Measurements from ENCODE around the gene PTPRZ1.

PTPRZ1 gene

DNA sequence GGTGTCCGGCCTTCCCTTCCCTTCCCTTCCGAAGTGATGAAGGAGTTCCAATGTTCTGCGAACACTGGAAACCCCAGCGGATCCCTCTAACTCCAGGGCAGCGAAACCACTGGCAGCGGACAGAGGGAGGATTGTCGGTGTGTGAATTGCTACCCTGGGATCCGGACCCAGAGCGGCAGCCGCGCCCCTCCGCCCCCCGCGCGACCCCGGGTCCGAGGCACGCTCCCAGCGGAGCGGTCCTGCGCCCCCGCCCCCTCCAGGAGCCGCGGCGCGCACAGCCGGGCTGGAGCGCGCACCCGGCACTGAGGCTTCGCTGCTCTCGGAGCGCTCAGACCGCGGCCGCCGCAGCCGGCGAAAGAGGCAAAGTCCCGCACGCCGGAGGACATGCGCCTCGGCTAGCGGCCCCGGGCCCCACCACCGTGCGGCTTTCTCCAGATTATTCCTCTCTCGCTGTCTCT lies at the start of gene PTPRZ1:
Gene PTPRZ1 (plus strand): TSS at position 331 of the 458 bp plus-strand sequence. CDS start 339 bp downstream, outside the sequence.
- DNase-seq (ENCODE audit: low read depth), result no peak

DNA sequence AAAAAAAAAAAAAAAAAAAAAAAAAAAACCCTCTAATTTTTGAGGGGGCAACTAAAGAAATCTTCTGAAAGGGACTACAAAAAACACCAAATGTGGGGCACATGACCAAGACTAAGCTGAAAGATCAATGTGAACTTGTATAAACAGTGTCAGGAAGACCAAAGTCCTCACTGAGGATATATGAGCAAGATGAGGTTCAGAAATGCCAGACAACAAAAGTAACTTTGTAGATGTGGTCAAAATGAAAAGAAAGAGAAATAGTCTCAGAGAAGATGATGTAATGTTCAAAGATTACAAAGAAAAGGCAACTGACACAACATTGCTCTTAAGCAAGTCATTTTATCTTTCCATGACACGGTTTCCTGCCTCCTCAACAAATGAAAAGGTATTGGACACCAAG lies 48.7 kb upstream of the PTPRZ1 start:
- no peak for DNase-seq (ENCODE audit: low read depth)

DNA sequence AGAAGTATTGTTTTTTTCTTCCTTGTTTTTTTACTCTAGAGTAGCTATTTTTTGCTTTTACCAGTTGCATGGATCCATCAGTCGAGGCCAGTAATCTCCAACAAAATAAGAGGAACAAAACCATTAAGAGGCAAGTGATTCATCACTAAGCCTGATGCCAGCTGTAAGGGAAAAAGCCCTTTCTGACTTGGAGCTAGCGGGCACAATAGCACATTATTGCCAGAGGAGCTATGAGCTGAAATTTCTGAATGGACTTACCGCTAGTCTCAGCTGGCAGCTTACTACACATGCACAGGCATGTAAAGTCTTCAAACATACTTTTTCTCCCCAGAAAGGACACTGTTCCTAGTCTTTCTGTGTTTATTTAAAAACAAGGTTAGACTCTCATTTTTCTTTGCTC lies 41.6 kb upstream of the PTPRZ1 start:
- no peak for DNase-seq (ENCODE audit: low read depth)

DNA sequence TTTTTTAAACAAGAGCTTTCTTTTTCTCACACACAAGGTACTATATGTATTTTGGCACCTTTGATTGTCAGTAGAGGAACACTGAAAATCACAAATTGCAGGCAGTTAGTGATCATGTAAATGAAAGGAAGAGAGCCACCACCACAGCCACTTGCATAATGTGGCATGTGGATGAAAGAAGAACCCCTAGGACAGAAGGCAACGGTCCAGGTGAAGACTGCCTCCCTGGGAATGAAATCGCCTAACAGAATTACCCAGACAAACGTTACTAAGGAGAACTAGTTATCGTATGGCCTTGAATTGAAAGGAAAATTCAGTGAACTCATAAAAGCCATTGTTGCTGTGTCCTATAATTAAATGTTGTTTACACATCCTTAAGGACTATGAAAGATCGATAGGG lies 41.2 kb upstream of the PTPRZ1 start:
- no peak for DNase-seq (ENCODE audit: low read depth)

DNA sequence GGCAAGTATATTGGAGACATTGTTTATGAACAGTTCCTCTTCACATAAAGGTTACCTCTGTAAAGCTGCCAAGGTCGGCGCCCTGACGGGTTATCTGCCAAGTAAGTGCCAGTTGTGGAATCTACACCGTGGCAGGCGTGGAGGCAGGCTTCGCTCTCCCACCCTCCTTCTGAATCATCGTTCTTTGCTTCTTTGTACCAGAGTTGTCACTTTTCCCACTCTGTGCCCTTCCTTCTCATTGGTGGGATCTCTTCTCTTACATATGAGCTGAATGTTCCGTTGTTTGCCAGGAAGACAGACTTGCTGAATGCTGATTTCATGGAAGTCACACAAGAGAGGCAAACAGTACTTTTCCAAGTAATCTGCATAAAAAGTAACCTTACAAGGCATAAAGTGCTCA lies 40.6 kb upstream of the PTPRZ1 start:
- DNase-seq (ENCODE audit: low read depth), result no peak

- no peak for DNase-seq (ENCODE audit: low read depth)
Observed at GRCh38 chr7:121833991-121834390, 39.0 kb upstream of the PTPRZ1 start.

GRCh38 chr7:121837462-121837861 lies 35.5 kb upstream of the PTPRZ1 start:
- no peak for DNase-seq (ENCODE audit: low read depth)

DNA sequence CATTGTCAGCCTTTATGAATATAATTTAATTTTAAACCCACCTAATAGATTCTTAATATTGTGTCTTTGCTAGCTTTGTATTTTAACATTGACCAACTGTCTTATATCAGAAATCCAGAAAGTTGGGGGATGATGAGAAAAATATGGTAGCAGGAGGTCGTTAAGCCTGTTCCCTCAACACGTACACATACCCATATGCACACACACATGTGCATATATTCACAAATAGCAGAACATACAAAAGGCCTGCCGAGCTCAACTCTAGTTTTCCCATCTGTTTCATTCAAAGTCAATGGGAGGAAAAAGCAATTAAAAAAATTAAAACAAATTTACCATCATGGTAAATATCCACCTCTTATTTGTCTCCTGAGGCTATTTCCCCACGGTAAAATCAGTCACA lies 25.9 kb upstream of the PTPRZ1 start:
- no peak for DNase-seq (ENCODE audit: low read depth)

- no peak for DNase-seq (ENCODE audit: low read depth)
Observed at GRCh38 chr7:121853307-121853706, 19.7 kb upstream of the PTPRZ1 start.

GRCh38 chr7:121860953-121861352 lies 12.0 kb upstream of the PTPRZ1 start:
- DNase-seq (ENCODE audit: low read depth), result no peak

- DNase-seq (ENCODE audit: low read depth), result no peak
Observed at GRCh38 chr7:121862591-121862990, 10.4 kb upstream of the PTPRZ1 start.

- DNase-seq (ENCODE audit: low read depth), result no peak
Observed at GRCh38 chr7:121871188-121871587, 1.8 kb upstream of the PTPRZ1 start.

GRCh38 chr7:121873289-121874194 lies 581 bp downstream of the PTPRZ1 start:
- no peak for DNase-seq (ENCODE audit: low read depth)

- DNase-seq (ENCODE audit: low read depth), result no peak
Observed at GRCh38 chr7:121874298-121874697, 1.3 kb downstream of the PTPRZ1 start.

DNA sequence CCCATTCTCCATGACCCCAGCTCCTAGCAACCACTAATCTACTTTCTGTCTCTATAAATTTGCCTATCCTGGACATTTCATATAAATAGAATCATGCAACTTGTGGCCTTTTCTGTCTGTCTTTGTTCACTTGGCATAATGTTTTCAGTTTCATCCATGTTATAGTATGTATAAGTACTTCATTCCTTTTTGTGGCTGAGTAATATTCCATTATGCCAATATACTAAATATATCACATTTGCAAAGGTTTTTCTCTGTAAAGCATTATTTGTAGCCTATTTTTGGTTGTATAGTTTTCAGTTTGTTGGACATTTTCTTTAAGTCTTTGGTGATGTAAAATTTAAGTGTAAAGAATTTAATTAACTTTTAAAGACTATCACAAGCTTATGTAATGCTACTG lies 2.2 kb downstream of the PTPRZ1 start:
- no peak for DNase-seq (ENCODE audit: low read depth)

- no peak for DNase-seq (ENCODE audit: low read depth)
Observed at GRCh38 chr7:121876656-121877500, 3.9 kb downstream of the PTPRZ1 start.

DNA sequence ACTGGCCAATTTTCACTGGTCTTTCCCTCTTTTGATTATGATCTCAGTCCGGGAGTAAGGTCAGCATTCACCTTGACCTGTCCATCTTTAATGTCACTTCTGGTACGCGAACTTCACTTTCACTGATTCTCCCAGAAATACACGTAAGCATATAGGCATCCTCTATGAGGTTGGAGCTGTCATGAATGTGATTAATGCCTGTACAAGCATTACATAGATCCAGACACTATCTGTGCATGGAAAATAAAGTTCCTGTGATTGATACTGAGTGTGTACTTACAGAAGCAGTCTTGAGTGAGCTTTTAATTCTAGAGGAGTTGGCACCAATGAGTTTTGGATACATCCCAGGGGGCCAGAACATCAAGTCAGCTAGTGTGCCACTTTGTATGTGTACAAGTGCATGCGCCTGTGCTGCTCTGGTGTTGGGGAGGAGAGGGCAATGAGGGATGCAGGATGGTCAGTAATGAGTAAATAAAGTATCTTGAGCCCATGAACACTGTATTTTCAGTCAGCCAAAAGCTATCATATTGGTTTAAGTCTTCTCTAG lies 6.0 kb downstream of the PTPRZ1 start:
- DNase-seq (ENCODE audit: low read depth), result no peak

- no peak for DNase-seq (ENCODE audit: low read depth)
Observed at GRCh38 chr7:121879544-121879943, 6.6 kb downstream of the PTPRZ1 start.

GRCh38 chr7:121882731-121883130 lies 9.8 kb downstream of the PTPRZ1 start:
- DNase-seq (ENCODE audit: low read depth), result no peak

DNA sequence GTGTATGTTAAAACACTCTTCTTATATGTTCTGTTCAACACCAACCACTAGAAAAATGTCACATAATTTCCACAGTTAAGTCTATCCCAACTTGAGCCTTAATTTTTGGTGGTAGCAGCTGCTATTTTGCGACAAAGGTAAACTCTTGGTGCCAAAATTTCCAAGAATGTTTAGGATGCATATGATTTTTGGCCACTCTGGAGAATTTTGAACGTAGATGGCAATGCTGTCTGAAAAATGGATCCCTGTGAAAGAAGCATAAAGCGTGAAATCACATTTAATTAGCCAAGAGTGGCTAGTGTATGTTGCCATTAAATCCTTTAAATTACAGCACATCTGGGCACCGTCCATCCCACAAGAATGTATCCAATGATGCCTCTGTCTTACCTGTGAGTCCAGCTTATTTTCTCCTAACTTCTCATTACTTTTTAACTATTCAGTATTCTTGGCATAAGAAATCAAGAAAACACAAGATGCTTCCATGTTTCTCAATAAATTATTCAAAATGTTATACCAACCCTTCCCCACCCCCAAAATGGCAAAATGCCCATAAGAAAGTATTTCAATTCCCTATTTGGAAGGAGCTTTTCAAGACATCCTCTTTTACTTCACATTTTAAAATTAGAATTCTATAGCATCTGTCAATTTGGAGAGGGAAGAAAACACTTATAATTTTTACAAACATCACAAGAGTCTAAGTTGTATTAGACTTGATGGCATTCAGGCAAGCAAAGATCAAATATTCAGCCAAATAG lies 12.4 kb downstream of the PTPRZ1 start:
- no peak for DNase-seq (ENCODE audit: low read depth)

GRCh38 chr7:121887634-121888033 lies 14.7 kb downstream of the PTPRZ1 start:
- DNase-seq (ENCODE audit: low read depth), result no peak

- no peak for DNase-seq (ENCODE audit: low read depth)
Observed at GRCh38 chr7:121890833-121891232, 17.9 kb downstream of the PTPRZ1 start.
